ENCODE data around the gene TRAP1.
"Not testable (repeated sequence)": the region's sequence is repeated elsewhere in the genome, so short reads cannot be mapped to it uniquely, and the experiment has no call there.

TRAP1 gene

GRCh38 chr16:3659251-3659650, 58.1 kb downstream of the TRAP1 start:
- no peak for TF ChIP-seq CTCF (conservative IDR thresholded peaks at IDR 0.05; ENCODE audit: low read depth)
- no peak for DNase-seq (ENCODE audit: low spot score)
- no peak overlapping the region for H3K27ac ChIP-seq
- CTCF ChIA-PET: no interaction called here
- POLR2A ChIA-PET (ENCODE audit: low non-redundant PET): no interaction called here

GRCh38 chr16:3656491-3657468, 60.5 kb downstream of the TRAP1 start:
- H3K27ac ChIP-seq: peak overlapping the region; percentile 14; the same call in 1 of the 2 replicates
- ChIA-PET POLR2A (ENCODE audit: low non-redundant PET) (no interaction called here), CTCF (interaction anchor here (0.6 to 0.7 kb wide), 2 partner anchors 37 to 421 kb away, joined by 3 to 5 read pairs; no protein-coding TSS in a partner anchor)
- no peak for TF ChIP-seq CTCF (conservative IDR thresholded peaks at IDR 0.05; ENCODE audit: low read depth)
- DNase-seq (ENCODE audit: low spot score): peak; percentile 13

- H3K27ac ChIP-seq; CTCF ChIA-PET; POLR2A ChIA-PET (ENCODE audit: low non-redundant PET); DNase-seq (ENCODE audit: low spot score): not testable (repeated sequence)
These were observed 61.2 kb downstream of the TRAP1 start for GRCh38 chr16:3656160-3656490.

GRCh38 chr16:3655396-3656159, 61.7 kb downstream of the TRAP1 start:
- ChIA-PET POLR2A (ENCODE audit: low non-redundant PET) (no interaction called here), CTCF (interaction anchor here (0.7 kb wide), 1 partner anchor 13 kb away, joined by 3 read pairs; no protein-coding TSS in a partner anchor)
- peak overlapping the region; percentile 29 for H3K27ac ChIP-seq
- TF ChIP-seq CTCF (conservative IDR thresholded peaks at IDR 0.05; ENCODE audit: low read depth): no peak
- no peak for DNase-seq (ENCODE audit: low spot score)

- ChIA-PET CTCF (interaction anchor here (0.7 to 0.8 kb wide), 2 partner anchors 13 to 29 kb away, joined by 3 read pairs; no protein-coding TSS in a partner anchor), POLR2A (ENCODE audit: low non-redundant PET) (interaction anchor here (0.6 kb wide), 1 partner anchor 9 kb away, joined by 3 read pairs; no protein-coding TSS in a partner anchor)
- DNase-seq (ENCODE audit: low spot score): no peak
- H3K27ac ChIP-seq: peak overlapping the region; percentile 29
- TF ChIP-seq CTCF (conservative IDR thresholded peaks at IDR 0.05; ENCODE audit: low read depth): no peak
These were observed 62.3 kb downstream of the TRAP1 start for GRCh38 chr16:3655030-3655395.

- peak within 1 kb of the TSS; percentile 29 for H3K27ac ChIP-seq
- POLR2A ChIA-PET (ENCODE audit: low non-redundant PET): interaction anchor here (0.6 kb wide), 1 partner anchor 8 kb away, joined by 3 read pairs; no protein-coding TSS in a partner anchor
- TF ChIP-seq CTCF (conservative IDR thresholded peaks at IDR 0.05; ENCODE audit: low read depth): peak; percentile 71
- CTCF ChIA-PET: interaction anchor here (0.5 to 0.8 kb wide), 2 partner anchors 17 to 28 kb away, joined by 3 read pairs; no protein-coding TSS in a partner anchor
- DNase-seq (ENCODE audit: low spot score): peak; percentile 60
These were observed 62.9 kb downstream of the TRAP1 start, which contains the start of gene DNASE1 for GRCh38 chr16:3654249-3654991. Gene DNASE1, plus strand, starts transcription at chr16:3654691. Its CDS starts 683 bp downstream, at chr16:3655374.
